SKM-1 treated with dmso at 0.1 percent for 144 hours (cell line): ENCODE results near the gene TNFAIP8L1.
A peak's percentile ranks its signal among the peaks of the same experiment; 100 is the strongest.

ENCODE experiments used
- DNase-seq: peaks from one replicate; lab custom pipeline; 2025; ENCODE audit not compliant: unreplicated experiment; lab: John Stamatoyannopoulos, UW

The TNFAIP8L1 gene

DNA sequence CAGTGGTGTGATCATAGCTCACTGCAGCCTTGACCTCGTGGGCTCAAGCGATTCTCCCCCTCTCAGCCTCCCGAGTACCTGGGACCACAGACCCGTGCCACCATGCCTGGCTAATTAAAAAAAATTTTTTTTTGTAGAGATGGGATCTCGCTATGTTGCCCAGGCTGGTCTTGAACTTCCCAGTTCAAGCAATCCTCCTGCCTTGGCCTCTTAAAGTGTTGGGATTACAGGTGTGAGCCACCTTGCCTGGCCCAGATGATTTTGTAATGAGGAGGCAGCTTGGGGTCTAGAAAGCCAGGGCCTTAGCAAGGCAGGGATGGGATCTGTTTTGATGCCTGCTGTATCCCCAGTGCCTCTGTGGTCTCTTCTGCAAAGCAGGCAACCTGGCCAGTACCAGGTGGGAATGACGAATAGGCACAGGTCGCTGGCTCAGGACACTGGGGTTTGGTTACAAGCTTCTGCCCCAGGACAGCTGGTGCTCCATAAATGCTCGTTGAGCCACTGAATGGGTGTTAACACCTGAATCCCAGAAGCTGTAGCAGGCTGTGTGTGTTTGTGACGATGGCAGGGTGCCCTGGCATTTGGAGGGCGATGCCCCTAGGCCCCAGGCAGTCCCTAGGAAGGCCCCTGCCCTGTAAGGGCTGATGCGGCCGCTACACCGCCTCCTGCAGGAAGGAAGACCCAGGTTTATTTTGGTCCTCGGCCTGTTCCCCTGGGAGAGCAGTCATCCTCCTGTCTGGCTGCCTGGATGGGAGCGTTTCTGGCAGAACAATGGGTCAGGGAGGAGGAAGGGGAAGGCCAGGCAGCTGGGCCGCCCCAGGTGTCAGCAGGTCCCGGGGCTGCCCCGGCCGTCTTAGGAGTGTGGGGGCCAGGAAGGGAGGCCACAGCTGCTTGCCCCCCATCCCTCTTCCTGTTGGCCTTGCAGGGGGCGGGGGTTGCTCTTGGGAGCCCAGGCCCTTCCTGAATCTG, 8.6 kb downstream of the TNFAIP8L1 start:
- no peak for DNase-seq

DNA sequence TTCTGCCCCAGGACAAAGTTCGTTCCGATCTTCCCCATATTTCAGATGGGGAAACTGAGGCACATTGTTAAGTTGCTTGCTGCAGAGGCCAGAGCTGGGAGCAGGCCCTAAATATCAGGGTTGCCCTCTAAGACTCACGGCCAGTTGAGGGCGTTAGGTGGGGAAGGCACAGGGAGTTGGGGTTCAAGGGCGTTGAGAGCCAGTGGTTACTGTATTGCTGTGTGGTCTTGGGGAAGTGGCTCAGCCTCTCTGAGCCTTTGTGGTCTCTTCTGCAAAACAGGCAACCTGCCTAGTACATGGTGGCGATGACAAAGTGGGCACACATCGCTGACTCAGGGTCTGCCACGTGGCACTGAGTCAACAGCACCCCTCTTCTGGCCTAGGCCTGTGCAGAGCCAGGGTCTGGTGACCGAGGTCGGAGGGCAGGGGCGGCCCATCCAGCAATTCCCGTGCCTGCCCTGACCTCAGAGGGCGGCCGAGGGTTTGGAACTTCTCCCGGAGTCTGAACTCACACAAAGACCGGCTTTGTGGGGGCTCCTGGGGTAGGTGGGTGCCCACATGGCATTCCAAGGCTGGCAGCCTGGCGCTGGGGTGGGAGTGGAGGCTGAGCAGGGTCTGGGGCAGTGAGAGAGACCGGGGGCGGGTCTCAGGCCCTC, 10.2 kb downstream of the TNFAIP8L1 start:
- DNase-seq: no peak

DNA sequence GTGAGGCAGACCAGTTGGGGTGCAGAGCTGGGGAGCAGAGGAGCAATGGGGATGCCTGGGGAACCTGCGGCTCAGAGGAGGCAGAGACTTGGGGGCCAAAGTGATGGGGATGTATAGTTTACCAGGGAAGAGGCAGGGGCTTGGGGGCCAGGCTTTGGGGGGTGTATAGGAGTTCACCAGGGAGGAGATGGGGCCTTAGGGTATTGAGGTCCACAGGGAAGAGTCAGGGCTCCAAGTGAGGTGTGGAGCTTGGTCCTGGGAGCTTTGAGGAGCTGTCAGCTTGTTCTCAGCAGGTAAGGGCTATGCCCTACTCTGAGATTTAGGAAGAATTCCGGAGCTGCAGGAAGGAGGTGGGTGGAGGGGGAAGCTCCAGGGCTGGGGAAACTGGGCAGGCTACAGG, 10.8 kb downstream of the TNFAIP8L1 start:
- DNase-seq: no peak

DNA sequence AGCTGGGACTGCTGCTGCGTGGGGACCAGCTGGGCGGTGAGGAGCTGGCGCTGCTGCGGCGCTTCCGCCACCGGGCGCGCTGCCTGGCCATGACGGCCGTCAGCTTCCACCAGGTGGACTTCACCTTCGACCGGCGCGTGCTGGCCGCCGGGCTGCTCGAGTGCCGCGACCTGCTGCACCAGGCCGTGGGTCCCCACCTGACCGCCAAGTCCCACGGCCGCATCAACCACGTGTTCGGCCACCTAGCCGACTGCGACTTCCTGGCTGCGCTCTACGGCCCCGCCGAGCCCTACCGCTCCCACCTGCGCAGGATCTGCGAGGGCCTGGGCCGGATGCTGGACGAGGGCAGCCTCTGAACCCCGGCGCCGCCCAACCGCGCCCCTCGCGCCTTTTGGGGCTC, 12.8 kb downstream of the TNFAIP8L1 start:
- no peak for DNase-seq

DNA sequence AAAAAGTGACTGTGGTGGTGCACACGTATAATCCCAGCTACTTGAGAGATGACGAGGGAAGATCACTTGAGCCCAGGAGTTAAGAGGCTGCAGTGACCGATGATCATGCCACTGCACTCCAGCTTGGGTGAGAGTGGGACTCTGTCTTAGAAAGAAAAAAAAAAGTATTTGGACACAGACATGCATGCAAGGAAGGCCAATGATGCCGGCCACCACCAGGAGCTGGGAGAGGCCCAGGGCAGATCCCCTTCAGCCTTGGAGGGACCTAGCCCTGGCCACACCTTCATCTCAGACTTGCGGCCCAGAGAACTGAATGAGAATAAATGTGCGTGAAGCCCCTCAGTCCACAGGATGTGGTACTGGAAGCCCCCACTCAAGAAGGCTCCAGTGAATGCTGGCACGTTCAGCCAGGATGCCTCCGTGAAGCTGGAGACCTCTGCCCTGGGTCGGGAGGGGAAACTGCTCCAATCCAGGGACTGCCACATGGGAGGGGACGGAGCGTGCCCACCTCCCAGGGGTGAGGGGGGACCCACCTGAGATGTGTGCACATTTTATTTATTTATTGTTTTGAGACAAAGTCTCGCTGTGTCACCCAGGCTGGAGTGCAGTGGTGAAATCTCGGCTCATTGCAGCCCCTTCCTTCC, 14.6 kb downstream of the TNFAIP8L1 start:
- no peak for DNase-seq

DNA sequence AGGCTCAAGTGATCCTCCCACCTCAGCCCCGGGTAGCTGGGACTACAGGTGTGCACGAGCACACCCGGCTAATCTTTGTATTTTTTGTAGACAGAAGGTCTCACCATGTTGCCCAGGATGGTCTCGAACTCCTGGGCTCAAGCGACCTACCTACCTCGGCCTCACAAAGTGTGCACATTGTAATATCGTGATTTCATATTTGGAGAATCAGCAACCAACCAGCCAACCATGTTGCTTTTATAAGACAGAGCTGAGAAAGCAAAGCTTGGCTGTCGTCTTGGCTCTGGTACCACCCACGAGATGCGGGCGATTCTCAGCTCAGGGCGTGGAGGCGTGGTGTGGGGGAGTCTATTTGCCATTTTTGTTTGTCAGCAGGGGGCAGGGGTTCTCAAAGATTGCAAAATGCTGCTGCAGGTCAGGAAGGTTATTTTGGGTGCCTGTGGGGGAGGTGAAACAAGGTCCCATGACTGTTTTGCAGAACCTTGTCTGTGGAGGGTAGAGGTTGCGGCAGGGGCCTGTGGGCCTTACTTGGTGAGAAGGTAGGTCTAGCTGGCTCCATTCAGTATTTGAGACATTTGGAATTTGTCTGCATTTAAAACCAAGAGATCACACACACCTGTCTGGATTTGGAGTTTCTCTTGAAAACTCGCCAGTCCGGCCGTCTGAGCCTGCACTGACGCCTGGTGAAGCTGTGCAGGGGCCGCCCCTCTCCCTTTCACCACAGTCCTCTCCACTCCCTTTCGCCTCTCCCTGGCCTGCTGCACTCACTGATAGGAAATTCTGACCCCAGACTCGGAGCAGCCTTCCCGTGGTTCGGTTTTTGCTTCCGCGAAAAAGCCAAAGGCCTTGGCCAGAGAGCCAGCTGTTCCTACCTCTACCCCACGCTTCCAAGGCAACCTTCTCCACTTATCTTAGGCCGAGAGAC, 15.4 kb downstream of the TNFAIP8L1 start:
- no peak for DNase-seq

DNA sequence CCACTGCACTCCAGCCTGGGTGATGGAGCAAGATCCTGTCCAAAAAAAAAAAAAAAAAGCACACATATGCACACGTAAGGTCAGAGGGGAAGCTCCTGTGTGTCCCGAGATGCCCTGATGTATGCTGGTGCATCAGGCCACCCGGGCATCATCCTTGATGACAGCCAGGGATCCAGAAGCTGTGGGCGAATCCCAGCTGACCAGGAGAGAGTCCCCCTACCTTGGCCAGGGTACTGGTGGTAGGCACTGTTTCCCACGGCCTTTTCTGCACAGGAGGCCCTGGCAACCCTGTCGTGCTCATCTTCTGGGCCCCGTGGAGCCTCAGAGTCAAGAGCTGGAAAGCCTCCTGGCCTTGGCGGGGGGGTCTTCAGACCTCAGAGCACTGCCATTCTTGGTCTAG, 16.8 kb downstream of the TNFAIP8L1 start:
- no peak for DNase-seq

DNA sequence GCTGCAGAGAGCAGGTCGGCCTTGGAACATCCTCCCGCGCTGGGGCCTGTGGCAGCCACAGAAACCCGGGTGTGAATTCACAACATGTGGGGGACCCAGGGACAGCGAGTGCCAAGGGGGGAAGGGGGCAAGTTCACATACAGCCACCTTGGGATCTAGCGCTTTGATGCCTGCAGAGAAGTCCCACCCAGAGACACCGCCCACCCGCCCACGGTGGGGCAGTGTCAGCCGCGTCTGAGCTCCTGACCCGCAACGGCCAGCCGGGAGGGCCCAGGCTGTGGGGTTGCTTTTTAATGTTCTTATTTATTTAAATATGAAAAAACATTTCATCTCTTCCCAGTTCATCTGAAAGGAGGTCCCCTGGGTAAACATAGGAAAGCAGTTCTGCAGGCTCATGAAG, 17.9 kb downstream of the TNFAIP8L1 start:
- DNase-seq: no peak

DNA sequence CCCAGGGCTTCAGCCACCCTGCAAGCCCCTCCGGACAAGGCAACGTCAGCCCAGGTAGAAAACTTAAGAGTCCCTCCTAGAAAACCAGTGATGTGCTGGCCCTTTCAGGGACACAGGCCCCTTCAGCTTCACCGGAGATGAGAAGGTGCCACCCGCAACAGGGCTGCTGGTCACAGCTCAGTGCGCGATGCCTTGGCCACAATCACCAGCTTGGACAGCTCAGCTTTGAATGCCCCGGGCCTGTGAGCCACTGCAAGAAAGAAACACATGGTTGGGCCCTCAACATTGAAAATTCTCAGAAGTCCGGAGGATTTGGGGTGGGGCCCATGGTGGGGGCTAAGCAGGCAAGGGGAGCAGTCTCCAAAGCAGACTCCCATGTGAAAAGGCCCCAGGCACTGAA, 18.5 kb downstream of the TNFAIP8L1 start:
- DNase-seq: no peak

DNA sequence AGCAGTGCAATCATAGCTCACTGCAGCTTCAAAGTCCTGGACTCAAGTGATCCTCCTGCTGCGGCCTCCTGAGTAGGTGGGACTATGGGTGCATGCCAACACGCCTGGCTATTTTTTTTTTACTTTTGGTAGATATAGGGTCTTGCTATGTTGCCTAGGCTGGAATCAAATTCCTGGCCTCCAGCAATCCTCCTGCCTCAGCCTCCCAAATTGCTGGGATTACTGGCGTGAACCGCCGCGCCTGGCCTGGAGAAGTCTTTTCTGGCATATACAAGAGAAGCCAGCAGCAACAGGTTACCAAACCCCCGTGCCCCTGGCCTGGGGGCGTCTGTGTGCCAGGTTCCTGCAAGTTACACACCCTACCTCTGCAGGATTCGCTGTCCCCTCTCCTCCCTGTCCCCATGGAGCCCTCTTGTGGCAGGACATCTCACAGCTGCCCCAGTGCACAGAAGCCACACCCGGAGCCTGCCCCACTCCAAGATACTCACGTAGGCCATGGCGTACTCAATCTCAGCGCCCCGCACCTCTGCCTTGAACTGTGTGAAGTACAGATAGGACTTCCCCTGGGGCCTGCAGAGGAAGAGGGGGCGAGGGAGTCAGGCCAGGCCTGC, 21.0 kb downstream of the TNFAIP8L1 start:
- no peak for DNase-seq

DNA sequence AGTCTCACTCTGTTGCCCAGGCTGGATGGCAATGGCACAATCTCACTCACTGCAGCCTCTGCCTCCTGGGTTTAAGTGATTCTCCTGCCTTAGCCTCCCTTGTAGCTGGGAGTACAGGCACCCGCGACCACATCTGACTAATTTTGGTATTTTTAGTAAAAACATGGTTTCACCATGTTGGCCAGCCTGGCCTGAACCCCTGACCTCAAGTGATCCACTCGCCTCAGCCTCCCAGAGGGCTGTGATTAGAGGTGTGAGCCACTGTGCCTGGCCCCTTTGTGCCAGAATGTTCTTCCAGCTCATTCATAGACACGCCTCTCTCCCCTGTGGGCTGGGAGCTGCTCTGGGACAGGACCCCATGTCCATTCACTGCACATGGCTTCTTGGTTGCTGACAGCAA, 21.7 kb downstream of the TNFAIP8L1 start:
- DNase-seq: no peak

DNA sequence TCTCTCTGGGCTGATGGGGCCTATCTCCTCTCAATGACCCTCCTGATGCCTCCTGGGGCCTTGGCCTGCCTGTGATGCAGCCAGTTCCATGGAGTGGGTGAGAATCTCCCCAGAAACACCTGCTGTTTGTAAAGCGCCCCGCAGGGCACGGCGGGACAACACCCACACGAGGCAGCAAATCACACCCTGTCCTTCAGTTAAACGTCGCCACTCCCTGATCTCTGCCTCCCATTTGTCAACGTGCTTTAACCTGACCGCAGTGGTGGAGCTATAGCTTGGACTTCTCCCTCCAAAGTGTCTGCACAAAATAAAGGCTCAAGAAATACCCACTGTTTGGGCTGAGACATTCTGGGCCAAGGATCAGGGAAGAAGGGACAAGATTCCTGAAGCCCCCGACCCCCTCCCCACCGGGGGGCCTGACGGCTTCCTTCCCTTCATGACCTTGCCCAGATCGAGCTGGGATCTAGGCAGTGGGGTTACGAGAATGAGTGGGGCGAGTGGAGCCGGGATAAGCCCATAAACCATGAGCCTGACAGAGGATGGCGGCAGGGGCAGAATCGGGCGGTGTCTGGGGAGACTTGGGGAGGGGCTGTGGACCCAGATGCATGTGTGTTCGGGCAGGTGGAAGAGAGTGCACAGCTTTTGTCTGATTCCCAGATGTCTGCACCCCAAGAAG, 22.8 kb downstream of the TNFAIP8L1 start:
- no peak for DNase-seq

DNA sequence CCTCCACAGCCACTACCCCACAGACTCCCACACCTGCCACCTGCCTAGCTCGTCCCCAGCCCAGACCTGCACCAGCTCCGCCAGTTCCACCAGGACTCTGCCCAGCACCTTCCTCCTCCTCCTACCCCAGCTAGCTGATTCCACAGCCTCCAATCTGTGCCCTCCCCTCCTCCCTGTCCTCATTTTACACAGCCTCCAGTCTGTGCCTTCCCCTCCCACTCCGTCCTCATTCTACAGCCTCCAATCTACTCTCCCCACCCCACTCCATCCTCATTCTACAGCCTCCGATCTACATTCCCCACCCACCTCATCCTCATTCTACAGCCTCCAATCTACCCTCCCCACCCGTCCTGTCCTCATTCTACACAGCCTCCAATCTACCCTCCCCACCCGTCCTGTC, 23.5 kb downstream of the TNFAIP8L1 start:
- DNase-seq: no peak

DNA sequence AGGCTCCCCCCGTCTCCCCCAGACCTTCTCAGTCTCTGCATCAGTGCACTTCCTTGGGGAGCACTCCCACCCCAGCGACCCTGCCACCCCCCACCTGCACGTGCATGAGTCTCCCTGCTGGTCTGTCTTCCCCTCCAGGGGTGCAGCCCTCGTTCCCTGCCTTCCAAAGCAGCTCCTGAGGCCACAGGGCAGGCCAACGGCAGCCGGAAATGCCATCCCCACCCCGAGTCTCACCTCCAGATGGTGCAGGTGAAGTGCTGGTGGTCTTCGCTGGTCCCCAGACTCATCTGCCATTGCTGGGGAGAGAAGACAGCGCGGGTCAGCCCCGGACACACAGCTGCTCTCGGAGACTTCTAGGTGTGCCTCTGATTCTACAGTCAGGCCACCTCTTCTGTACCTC, 25.3 kb downstream of the TNFAIP8L1 start:
- DNase-seq: no peak

DNA sequence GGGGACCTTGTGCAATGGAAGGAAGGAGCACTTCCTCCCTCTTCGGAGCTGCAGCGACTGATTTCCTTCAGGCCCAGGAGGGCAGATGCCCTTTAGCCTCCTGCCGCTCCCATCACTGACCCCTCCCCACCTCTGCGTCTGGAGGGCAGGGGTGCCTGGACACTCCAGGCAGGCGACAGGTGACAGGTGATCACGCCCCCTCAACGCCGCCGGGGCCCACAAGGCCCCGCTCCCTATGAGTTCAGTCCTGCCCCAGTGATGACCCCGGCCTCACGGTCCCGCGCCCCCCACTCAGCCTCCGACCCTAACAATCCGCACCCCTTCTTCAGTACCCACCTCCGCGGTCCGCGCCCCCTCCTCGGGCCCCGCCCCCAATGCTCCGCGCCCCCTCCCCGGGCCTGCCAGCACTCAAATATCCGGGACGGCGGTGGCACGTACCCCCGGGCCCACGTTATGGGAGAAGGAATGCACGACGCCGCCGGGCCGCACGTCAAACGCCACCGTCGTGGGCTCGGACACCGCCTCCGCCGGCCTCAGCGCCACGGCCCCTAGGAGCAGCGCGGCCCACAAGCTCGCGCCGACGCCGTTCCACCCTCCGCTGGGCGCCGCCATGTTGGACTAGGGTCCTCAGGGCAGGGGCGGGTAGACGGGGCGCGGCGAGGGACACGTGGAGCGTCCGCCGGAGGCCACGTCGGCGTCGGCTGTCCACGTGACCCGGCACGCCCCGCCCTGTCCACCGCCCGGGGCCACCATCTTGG, 30.6 kb downstream of the TNFAIP8L1 start, which contains the start of gene MYDGF:
Gene MYDGF, minus strand, starts transcription at position 620 of the 758 bp plus-strand sequence. Its CDS starts 8 bp downstream, at position 612.
- peak; percentile 80 for DNase-seq

DNA sequence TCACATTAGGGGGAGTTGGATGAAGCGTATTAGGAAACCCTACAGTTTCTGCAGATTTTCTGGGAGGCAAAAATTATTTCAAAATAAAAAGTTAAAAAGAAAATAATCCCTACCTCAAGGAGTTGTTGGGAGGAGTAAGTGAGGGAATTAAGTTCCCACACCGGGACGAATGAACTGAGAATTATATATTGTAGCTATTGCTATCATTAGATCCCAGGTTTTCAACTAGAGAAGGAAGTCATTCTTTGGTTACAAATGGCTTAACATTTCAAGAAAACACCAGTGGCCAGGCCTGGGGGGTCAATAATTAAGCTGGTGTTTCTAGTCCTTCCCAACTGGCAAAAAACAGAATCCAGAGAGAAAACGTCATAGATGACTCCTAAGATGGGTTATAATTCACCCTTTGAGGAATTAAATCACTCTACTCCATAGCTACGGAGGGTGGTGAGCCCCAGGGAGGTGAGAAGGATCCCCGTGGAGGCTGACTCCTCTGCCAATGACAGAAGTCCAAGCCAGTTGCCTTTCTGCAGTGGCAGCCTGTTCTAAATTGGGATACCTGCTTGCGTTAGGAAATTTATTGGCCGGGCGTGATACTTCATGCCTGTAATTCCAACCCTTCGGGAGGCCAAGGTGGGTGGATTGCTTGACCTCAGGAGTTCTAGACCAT, 32.0 kb downstream of the TNFAIP8L1 start:
- no peak for DNase-seq

DNA sequence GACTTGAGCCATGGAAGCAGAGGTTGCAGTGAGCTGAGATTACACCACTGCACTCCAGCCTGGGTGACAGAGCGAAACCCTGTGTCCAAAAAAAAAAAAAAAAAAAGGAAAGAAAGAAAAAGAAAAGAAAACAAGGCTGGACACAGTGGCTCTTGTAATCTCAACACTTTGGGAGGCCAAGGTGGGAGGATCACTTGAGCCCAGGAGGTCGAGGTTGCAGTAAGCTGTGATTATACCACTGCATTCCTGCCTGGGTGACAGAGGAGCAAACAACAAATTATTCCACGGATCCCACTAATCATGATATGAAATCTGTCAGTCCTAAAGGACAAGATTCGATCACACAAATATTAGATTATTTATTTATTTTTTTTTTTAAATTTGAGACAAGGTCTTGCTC, 33.9 kb downstream of the TNFAIP8L1 start:
- DNase-seq: no peak

DNA sequence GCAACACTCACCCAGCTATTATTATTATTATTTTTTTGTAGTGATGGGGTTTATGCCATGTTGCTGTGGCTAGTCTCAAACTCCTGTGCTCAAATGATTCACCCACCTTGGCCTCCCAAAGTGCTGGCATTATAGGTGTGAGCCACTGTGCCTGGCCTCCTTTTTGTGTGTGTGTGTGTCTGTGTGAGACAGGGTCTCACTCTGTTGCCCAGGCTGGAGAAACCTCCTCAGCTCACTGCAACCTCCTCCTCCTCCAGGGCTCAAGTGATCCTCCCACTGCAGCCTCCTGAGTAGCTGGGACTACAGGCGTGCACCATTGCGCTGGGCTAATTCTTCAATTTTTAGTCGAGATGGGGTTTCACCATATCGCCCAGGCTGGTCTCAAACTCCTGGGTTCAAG, 34.4 kb downstream of the TNFAIP8L1 start:
- no peak for DNase-seq
